MV-4-11 (cell line): Measurements from ENCODE around the gene PIAS3.
"Not testable (repeated sequence)": the region's sequence is repeated elsewhere in the genome, so short reads cannot be mapped to it uniquely, and the experiment has no call there.

ENCODE experiments used
- DNase-seq: peaks from one replicate; lab custom pipeline; 2025; lab: John Stamatoyannopoulos, UW

PIAS3 gene

GRCh38 chr1:145823565-145824498, 35.0 kb downstream of the PIAS3 start, which contains the start of the genes POLR3C and RNF115:
Gene POLR3C, plus strand, starts transcription at chr1:145824200. Its CDS starts 1,577 bp downstream, at chr1:145825777.
Gene RNF115, minus strand, starts transcription at chr1:145824095. Its CDS starts 222 bp downstream, at chr1:145823873.
- peak; percentile 90 for DNase-seq

DNA sequence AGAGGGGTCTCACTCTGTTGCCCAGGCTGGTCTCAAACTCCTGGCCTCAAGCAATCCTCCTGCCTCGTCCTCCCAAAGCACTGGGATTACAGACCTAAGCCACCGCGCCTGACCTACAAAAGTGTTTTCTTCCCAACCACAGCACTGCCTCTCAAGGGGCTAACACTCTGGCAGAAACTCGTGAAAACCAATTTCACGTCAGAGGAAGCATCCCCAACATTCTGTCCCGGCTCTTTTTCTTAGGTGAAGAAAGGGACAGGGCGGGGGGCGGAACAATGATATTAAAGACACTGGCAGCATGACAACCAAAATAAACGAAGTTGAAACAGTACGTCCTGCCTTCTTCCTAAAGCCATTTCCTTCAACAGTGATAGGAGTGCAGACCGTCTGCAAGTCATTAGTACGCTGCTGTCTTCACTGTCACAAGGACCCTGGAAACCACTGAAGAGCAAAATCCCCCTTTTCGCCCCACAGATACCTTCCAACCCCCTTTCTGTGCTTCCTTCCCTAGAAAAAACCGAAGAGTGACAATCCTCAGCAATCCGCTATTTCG, 36.0 kb downstream of the PIAS3 start:
- DNase-seq: not testable (repeated sequence)

GRCh38 chr1:145818095-145818494, 40.8 kb downstream of the PIAS3 start:
- not testable (repeated sequence) for DNase-seq

GRCh38 chr1:145812977-145813810, 45.7 kb downstream of the PIAS3 start:
- DNase-seq: not testable (repeated sequence)

DNA sequence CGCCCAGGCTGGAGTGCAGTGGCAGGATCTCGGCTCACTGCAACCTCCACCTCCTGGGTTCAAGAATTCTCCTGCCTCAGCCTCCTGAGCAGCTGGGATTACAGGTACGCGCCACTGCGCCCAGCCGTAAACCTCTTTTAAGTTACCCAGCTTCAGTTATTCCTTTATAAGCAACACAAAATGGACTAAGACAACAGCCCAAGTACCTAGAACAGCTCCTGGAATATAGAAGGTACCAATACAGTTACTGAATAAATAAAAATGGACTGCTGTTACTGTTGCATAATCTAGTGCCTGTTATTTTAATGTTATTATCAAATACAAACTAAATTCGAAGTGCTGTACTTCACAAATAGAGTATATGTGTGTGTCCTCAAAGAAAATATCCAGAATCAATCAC, 52.0 kb downstream of the PIAS3 start:
- no peak for DNase-seq

- no peak for DNase-seq
These were observed 52.5 kb downstream of the PIAS3 start for GRCh38 chr1:145806408-145806807.

DNA sequence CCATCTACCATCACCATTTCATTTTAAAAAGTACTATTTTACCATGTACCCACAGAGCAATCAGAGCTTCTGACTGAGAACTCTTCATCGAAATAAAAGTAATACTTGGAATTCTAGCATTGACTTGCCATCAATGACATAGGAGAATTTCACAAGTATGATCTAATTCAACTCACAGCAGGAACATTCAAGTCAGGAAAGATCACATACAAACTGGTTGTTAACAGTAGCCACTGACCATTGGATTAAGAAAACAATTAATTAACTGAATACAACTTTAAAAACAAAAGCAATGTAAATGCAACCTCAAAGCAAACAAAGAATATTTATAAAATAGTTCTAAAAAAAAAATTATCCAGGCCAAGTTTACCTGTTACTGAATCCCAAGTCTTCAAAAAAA, 53.8 kb downstream of the PIAS3 start:
- no peak for DNase-seq

GRCh38 chr1:145804235-145805045, 54.4 kb downstream of the PIAS3 start:
- DNase-seq: peak; percentile 10

DNA sequence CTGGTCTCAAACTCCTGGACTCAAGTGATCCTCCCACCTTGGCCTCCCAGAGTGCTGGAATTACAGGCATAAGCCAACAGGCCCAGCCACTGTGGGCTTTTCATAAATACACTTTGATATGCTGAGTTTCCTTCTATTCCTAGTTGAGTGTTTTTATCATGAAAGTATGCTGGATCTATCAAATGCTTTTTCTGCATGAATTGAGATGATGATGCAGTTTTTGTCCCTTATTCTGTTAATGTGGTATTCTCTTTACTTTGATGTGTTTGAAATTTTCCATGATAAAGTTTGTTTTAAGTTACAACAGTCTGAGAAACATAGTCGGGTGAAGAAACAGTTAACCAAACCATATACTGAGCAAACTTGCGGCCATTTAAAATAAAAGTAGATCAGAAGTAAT, 59.1 kb downstream of the PIAS3 start:
- DNase-seq: no peak
